SU-DHL-6 (cell line): ENCODE measurements around the gene TEX22.

Experiments used
- H2AFZ ChIP-seq: fragments of 200-600 bp; sonication (generic); 2 replicates; pipeline ENCODE4 v1.6.1; 2014; ENCODE audit warnings: low read depth, mild to moderate bottlenecking, moderate library complexity, mixed read lengths, antibody characterized with exemption, low read length; ENCODE audit not compliant: severe bottlenecking
- H3F3A ChIP-seq: fragments of 200-600 bp; shearing (Covaris generic); 2 replicates; pipeline ENCODE4 v1.6.0; 2016; ENCODE audit warnings: antibody characterized with exemption, mild to moderate bottlenecking; ENCODE audit not compliant: insufficient read depth
- H3K27ac ChIP-seq: fragments of 200-600 bp; sonication (generic); 2 replicates; pipeline ENCODE4 v1.5.1; 2016; ENCODE audit warnings: low read depth, mild to moderate bottlenecking, low read length, moderate library complexity, mixed read lengths
- H3K27me3 ChIP-seq: fragments of 200-600 bp; sonication (generic), shearing (Covaris generic); 2 replicates; pipeline ENCODE4 v1.6.0; 2014; ENCODE audit warnings: mild to moderate bottlenecking, low read length
- H3K36me3 ChIP-seq: fragments of 200-600 bp; sonication (generic); 2 replicates; pipeline ENCODE4 v1.6.1; 2014; ENCODE audit warnings: mild to moderate bottlenecking, low read length, mixed read lengths
- H3K4me2 ChIP-seq: fragments of 300-600, 200-600 bp; shearing (Covaris generic), sonication (generic); 2 replicates; pipeline ENCODE4 v1.6.0; 2014; ENCODE audit warnings: low read length, low read depth, mild to moderate bottlenecking; ENCODE audit not compliant: poor library complexity, severe bottlenecking
- H3K4me3 ChIP-seq: fragments of 200-600 bp; sonication (generic); 2 replicates; pipeline ENCODE4 v1.5.1; 2014; ENCODE audit warnings: antibody characterized with exemption, low read length, mild to moderate bottlenecking, mixed read lengths; ENCODE audit not compliant: insufficient read depth, poor library complexity, severe bottlenecking
- H3K79me2 ChIP-seq: fragments of 200-600 bp; sonication (generic); 2 replicates; pipeline ENCODE4 v1.6.1; 2014; ENCODE audit warnings: mild to moderate bottlenecking, low read length, moderate library complexity; ENCODE audit not compliant: insufficient read depth
- H3K9ac ChIP-seq: fragments of 200-600 bp; sonication (generic); 2 replicates; pipeline ENCODE4 v1.7.0; 2014; ENCODE audit warnings: mild to moderate bottlenecking, low read length
- H3K9me2 ChIP-seq: fragments of 200-600 bp; sonication (generic); replicated peaks from 2 replicates; pipeline ENCODE4 v1.6.1; 2014; ENCODE audit warnings: low read length; ENCODE audit not compliant: insufficient read depth
- H3K9me3 ChIP-seq: fragments of 200-600 bp; sonication (generic); 2 replicates; pipeline ENCODE4 v1.6.1; 2014; ENCODE audit warnings: low read length, mixed read lengths; ENCODE audit not compliant: insufficient read depth
- H4K20me1 ChIP-seq: fragments of 200-600 bp; sonication (generic); 2 replicates; pipeline ENCODE4 v1.6.1; 2014; ENCODE audit warnings: low read depth, mild to moderate bottlenecking, antibody characterized with exemption, low read length, moderate library complexity, mixed read lengths
- EZH2phosphoT487 ChIP-seq: fragments of 200-600 bp; sonication (generic), shearing (Covaris generic); conservative IDR thresholded peaks from 2 replicates; pipeline ENCODE4 v1.6.1; 2018; ENCODE audit warnings: mild to moderate bottlenecking, antibody characterized with exemption, low read length, moderate library complexity, mixed read lengths
- TF ChIP-seq, protein P1 (sequence below): fragments of 200-600 bp; sonication (generic); IDR thresholded peaks from one replicate; pipeline ENCODE4 v1.5.1; 2017; ENCODE audit warnings: antibody characterized with exemption, mild to moderate bottlenecking, low read length, moderate library complexity; ENCODE audit not compliant: insufficient read depth, poor library complexity, severe bottlenecking

Gene TEX22

GRCh38 chr14:105436402-105436801 is 38.1 kb downstream of the TEX22 start:
- no peaks in the 10 kb centered on the region for H3K9me2 ChIP-seq
- no peak overlapping the region for H3K4me2 ChIP-seq
- H3K27ac ChIP-seq = no peak overlapping the region
- peaks cover 6% of the 10 kb centered on the region; the same call in 1 of the 2 replicates for H3K36me3 ChIP-seq
- H4K20me1 ChIP-seq = no peaks in the 10 kb centered on the region; the same call in 1 of the 2 replicates
- H3K79me2 ChIP-seq = peaks cover 89% of the 10 kb centered on the region
- no peak overlapping the region for H3K9ac ChIP-seq
- TF ChIP-seq, protein P1, sequence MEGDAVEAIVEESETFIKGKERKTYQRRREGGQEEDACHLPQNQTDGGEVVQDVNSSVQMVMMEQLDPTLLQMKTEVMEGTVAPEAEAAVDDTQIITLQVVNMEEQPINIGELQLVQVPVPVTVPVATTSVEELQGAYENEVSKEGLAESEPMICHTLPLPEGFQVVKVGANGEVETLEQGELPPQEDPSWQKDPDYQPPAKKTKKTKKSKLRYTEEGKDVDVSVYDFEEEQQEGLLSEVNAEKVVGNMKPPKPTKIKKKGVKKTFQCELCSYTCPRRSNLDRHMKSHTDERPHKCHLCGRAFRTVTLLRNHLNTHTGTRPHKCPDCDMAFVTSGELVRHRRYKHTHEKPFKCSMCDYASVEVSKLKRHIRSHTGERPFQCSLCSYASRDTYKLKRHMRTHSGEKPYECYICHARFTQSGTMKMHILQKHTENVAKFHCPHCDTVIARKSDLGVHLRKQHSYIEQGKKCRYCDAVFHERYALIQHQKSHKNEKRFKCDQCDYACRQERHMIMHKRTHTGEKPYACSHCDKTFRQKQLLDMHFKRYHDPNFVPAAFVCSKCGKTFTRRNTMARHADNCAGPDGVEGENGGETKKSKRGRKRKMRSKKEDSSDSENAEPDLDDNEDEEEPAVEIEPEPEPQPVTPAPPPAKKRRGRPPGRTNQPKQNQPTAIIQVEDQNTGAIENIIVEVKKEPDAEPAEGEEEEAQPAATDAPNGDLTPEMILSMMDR = no peak
- TF ChIP-seq EZH2phosphoT487 = no peak
- no peaks in the 10 kb centered on the region for H3K27me3 ChIP-seq
- H3K9me3 ChIP-seq = peaks cover 10% of the 10 kb centered on the region; the same call in 1 of the 2 replicates
- H3F3A ChIP-seq = peaks cover 16% of the 10 kb centered on the region
- no peak overlapping the region for H3K4me3 ChIP-seq
- H2AFZ ChIP-seq = no peak overlapping the region

GRCh38 chr14:105436891-105437722 is 38.8 kb downstream of the TEX22 start:
- Histone ChIP-seq H3K79me2 (peaks cover 83% of the 10 kb centered on the region), H3F3A (peaks cover 16% of the 10 kb centered on the region), H3K4me2 (no peak overlapping the region), H3K27ac (no peak overlapping the region), H4K20me1 (peaks cover 3% of the 10 kb centered on the region; the same call in 1 of the 2 replicates), H3K27me3 (no peaks in the 10 kb centered on the region), H3K4me3 (no peak overlapping the region), H3K36me3 (peaks cover 6% of the 10 kb centered on the region; the same call in 1 of the 2 replicates), H3K9me3 (peaks cover 10% of the 10 kb centered on the region; the same call in 1 of the 2 replicates), H3K9ac (no peak overlapping the region), H2AFZ (no peak overlapping the region), H3K9me2 (no peaks in the 10 kb centered on the region)
- no peak for TF ChIP-seq EZH2phosphoT487
- TF ChIP-seq, protein P1 = no peak

- Histone ChIP-seq H3K9ac (no peak overlapping the region), H3K36me3 (peaks cover 6% of the 10 kb centered on the region; the same call in 1 of the 2 replicates), H3K4me2 (no peak overlapping the region)
Measured at GRCh38 chr14:105437723-105438500, 39.6 kb downstream of the TEX22 start.

More at GRCh38 chr14:105437723-105438500, 39.6 kb downstream of the TEX22 start:
- peaks cover 10% of the 10 kb centered on the region; the same call in 1 of the 2 replicates for H3K9me3 ChIP-seq
- H3K4me3 ChIP-seq = no peak overlapping the region
- TF ChIP-seq EZH2phosphoT487 = no peak
- TF ChIP-seq, protein P1 = no peak
- H3K9me2 ChIP-seq = no peaks in the 10 kb centered on the region
- no peak overlapping the region for H2AFZ ChIP-seq
- peaks cover 3% of the 10 kb centered on the region; the same call in 1 of the 2 replicates for H4K20me1 ChIP-seq
- H3F3A ChIP-seq = peaks cover 16% of the 10 kb centered on the region
- H3K27ac ChIP-seq = no peak overlapping the region
- H3K79me2 ChIP-seq = peaks cover 76% of the 10 kb centered on the region
- no peaks in the 10 kb centered on the region for H3K27me3 ChIP-seq
